ENCODE measurements around the gene MOSMO.

GRCh38 chr16:22053921-22054341, 46.0 kb downstream of the MOSMO start:
- TF ChIP-seq CTCF (IDR thresholded peaks at IDR 0.05; ENCODE audit: insufficient read depth, low read length) (no peak), SPI1 (IDR thresholded peaks at IDR 0.05; ENCODE audit: borderline replicate concordance, low read depth) (no peak), POLR2AphosphoS5 (IDR thresholded peaks at IDR 0.05; ENCODE audit: low read depth) (no peak)

Data from HL-60 (cell line).